K562 (cell line): Measurements from ENCODE around the gene FOXJ3. TPM values are rescaled to one million over a fixed set of nuclear protein-coding genes. Genes with fewer than 3 reads are reported as not detected.

Experiments
- CAMTA2 ChIP-seq: fragments of 250-450 bp; sonication (Bioruptor Pico); conservative IDR thresholded peaks from 2 replicates; pipeline ENCODE4 v1.5.1; 2022
- CBFB ChIP-seq: sonication (generic); formaldehyde crosslinking; IDR thresholded peaks from 2 replicates; pipeline ENCODE4 v1.4.0; 2020; ENCODE audit warnings: mild to moderate bottlenecking, missing genetic modification reagents
- CHD1 ChIP-seq: fragments of 200-600 bp; sonication (generic); IDR thresholded peaks from one replicate; pipeline ENCODE4 v1.6.1; 2012; ENCODE audit warnings: mild to moderate bottlenecking, moderate library complexity, low read length, inconsistent platforms
- GABPB2 ChIP-seq: fragments of 250-450 bp; sonication (Bioruptor Pico); conservative IDR thresholded peaks from 2 replicates; pipeline ENCODE4 v1.5.1; 2021; ENCODE audit warnings: mild to moderate bottlenecking
- HLTF ChIP-seq: fragments of 450-650 bp; IDR thresholded peaks from 2 replicates; pipeline ENCODE4 v1.6.1; 2016
- HMG20B ChIP-seq: fragments of 250-450 bp; sonication (Bioruptor Pico); IDR thresholded peaks from 2 replicates; pipeline ENCODE4 v1.5.0; 2021; ENCODE audit warnings: mild to moderate bottlenecking
- HNRNPLL ChIP-seq: fragments of 200-400 bp; formaldehyde crosslinking; IDR thresholded peaks from 2 replicates; pipeline ENCODE4 v1.6.1; 2017; ENCODE audit warnings: low read length, low read depth, mild to moderate bottlenecking; ENCODE audit not compliant: poor library complexity, severe bottlenecking
- MYNN ChIP-seq, 2 experiments: sonication (generic); formaldehyde crosslinking in 1 of 2; IDR thresholded peaks; 2 replicates each; pipeline versions ENCODE4 v1.5.0 to v1.6.1; 2016 to 2020; ENCODE audit warnings: antibody characterized with exemption in 1 of 2, missing genetic modification reagents in 1 of 2
- POLR3G ChIP-seq: IDR thresholded peaks from 2 replicates; pipeline ENCODE4 v1.6.1; 2011; ENCODE audit not compliant: insufficient read length, insufficient replicate concordance; ENCODE audit errors: extremely low read depth
- RBM22 ChIP-seq: fragments of 200-400 bp; formaldehyde crosslinking; IDR thresholded peaks from 2 replicates; pipeline ENCODE4 v1.6.1; 2018; ENCODE audit warnings: low read length, low read depth; ENCODE audit not compliant: poor library complexity, severe bottlenecking
- SIN3B ChIP-seq: fragments of 450-650 bp; IDR thresholded peaks from 2 replicates; pipeline ENCODE4 v1.6.1; 2017; ENCODE audit warnings: low read depth, mild to moderate bottlenecking, moderate library complexity
- SMARCA4 ChIP-seq: fragments of 450-650 bp; IDR thresholded peaks from 2 replicates; pipeline ENCODE4 v1.6.1; 2016
- ZFP30 ChIP-seq: fragments of 250-450 bp; sonication (Bioruptor Pico); IDR thresholded peaks from 2 replicates; pipeline ENCODE4 v1.8.0; 2022; ENCODE audit warnings: moderate library complexity, mild to moderate bottlenecking, inconsistent platforms, borderline replicate concordance
- ZNF232 ChIP-seq: sonication (generic); formaldehyde crosslinking; IDR thresholded peaks from 2 replicates; pipeline ENCODE4 v1.8.0; 2022; ENCODE audit warnings: mild to moderate bottlenecking, missing genetic modification reagents
- ZNF354B ChIP-seq: fragments of 250-450 bp; sonication (Bioruptor Pico); IDR thresholded peaks from 2 replicates; pipeline ENCODE4 v1.4.0; 2020
- ZNF583 ChIP-seq: fragments of 250-450 bp; sonication (Bioruptor Pico); IDR thresholded peaks from 2 replicates; pipeline ENCODE4 v1.4.0; 2020
- ZNF589 ChIP-seq: fragments of 200-800 bp; sonication (Bioruptor generic); IDR thresholded peaks from 2 replicates; pipeline ENCODE4 v1.6.1; 2016; ENCODE audit warnings: low read depth, missing genetic modification characterization, missing compliant biosample characterization
- polyA plus RNA-seq, 8 experiments: library from polyadenylated mRNA; depleted of rRNA in 4 of 8; stranded (reverse) in 5 of 8; unstranded in 3 of 8; fragments of >200 nt; fragmentation: Nextera tagmentation in 2 of 8; fragmentation: Illumina TruSeq in 1 of 8; extraction: Ambion mirVana in 2 of 8; extraction: Trizol in 1 of 8; gene quantifications; 2 replicates each; pipeline versions ENCODE4 v1.2.1 to v1.2.3, GENCODE V29; 2011 to 2014; ENCODE audit warnings: inconsistent platforms in 1 of 8, missing spikeins in 1 of 8
- total RNA-seq, 7 experiments: library from RNA; depleted of rRNA in 6 of 7; stranded (reverse); fragments of >200 nt in 6 of 7; fragmentation: Illumina TruSeq in 2 of 7; extraction: Trizol in 2 of 7; gene quantifications; 2 replicates each; pipeline versions ENCODE4 v1.2.1 to v1.2.3, GENCODE V29; 2011 to 2021; ENCODE audit warnings: low replicate concordance in 1 of 7
- TF ChIP-seq, protein P1 (sequence below): fragments of 250-450 bp; sonication (Bioruptor Pico); IDR thresholded peaks from 2 replicates; pipeline ENCODE4 v1.9.0; 2021; ENCODE audit warnings: mild to moderate bottlenecking, inconsistent platforms
- TF ChIP-seq, protein P2 (sequence below): sonication (generic); formaldehyde crosslinking; IDR thresholded peaks from 2 replicates; pipeline ENCODE4 v1.8.0; 2023; ENCODE audit warnings: missing genetic modification reagents, mild to moderate bottlenecking, borderline replicate concordance
- TF ChIP-seq, protein P3 (sequence below), 2 experiments: fragments of 450-650 bp; conservative IDR thresholded peaks; 2 replicates each; pipeline ENCODE4 v1.6.1; 2017; ENCODE audit warnings: mild to moderate bottlenecking in 2 of 2, moderate library complexity in 2 of 2

Gene FOXJ3
- total and polyA plus RNA-seq, 9 of the 15 experiments (the other 6 are each of a cell fraction or from before 2014, with no cell fraction given), result 8.7 to 35.3 (median 23.4) TPM

DNA sequence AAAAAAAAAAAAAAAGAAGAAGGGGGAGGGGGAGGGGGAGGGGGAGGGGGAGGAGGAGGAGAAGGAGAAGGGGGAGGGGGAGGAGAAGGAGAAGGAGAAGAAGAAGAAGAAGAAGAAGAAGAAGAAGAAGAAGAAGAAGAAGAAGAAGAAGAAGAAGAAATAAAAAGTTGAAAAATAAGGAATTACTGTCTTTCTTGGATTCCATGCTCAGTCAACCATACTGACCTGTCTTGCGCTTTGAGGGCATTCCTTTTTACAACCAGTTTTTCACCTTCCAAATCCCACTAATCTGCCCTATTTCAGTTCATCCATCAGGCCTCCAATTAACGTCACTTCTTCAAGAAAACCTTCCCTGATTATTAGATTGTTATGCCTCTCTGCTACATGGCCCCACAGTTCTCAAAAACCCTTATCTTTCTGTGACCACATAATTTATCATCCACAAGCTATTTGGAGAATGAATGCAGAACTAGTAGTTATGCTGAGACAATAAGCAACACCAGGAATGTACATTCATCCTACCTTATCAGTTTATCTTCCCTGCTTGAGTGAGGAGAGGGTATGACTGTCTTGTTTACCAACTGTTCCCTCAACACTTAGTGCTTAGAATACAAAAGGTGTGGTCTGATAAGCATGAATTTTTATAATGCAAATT lies 113.0 kb downstream of the FOXJ3 start (continued):
- TF ChIP-seq ZFP30 (no peak), HMG20B (CRISPR knock-in tag) (no peak), RBM22 (no peak), ZNF589 (CRISPR knock-in tag) (no peak), ZNF232 (no peak), HNRNPLL (no peak), SIN3B (no peak), CBFB (no peak), ZNF354B (CRISPR knock-in tag) (no peak), POLR3G (no peak), MYNN (IDR thresholded peaks at IDR 0.05) (no peak), MYNN (CRISPR knock-in tag; IDR thresholded peaks at IDR 0.05) (no peak), CAMTA2 (CRISPR knock-in tag) (no peak), SMARCA4 (peak; percentile 73), HLTF (no peak), CHD1 (no peak), ZNF583 (CRISPR knock-in tag) (no peak), GABPB2 (CRISPR knock-in tag) (no peak)
- TF ChIP-seq, protein P1, sequence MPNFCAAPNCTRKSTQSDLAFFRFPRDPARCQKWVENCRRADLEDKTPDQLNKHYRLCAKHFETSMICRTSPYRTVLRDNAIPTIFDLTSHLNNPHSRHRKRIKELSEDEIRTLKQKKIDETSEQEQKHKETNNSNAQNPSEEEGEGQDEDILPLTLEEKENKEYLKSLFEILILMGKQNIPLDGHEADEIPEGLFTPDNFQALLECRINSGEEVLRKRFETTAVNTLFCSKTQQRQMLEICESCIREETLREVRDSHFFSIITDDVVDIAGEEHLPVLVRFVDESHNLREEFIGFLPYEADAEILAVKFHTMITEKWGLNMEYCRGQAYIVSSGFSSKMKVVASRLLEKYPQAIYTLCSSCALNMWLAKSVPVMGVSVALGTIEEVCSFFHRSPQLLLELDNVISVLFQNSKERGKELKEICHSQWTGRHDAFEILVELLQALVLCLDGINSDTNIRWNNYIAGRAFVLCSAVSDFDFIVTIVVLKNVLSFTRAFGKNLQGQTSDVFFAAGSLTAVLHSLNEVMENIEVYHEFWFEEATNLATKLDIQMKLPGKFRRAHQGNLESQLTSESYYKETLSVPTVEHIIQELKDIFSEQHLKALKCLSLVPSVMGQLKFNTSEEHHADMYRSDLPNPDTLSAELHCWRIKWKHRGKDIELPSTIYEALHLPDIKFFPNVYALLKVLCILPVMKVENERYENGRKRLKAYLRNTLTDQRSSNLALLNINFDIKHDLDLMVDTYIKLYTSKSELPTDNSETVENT, result no peak
- TF ChIP-seq, protein P2, sequence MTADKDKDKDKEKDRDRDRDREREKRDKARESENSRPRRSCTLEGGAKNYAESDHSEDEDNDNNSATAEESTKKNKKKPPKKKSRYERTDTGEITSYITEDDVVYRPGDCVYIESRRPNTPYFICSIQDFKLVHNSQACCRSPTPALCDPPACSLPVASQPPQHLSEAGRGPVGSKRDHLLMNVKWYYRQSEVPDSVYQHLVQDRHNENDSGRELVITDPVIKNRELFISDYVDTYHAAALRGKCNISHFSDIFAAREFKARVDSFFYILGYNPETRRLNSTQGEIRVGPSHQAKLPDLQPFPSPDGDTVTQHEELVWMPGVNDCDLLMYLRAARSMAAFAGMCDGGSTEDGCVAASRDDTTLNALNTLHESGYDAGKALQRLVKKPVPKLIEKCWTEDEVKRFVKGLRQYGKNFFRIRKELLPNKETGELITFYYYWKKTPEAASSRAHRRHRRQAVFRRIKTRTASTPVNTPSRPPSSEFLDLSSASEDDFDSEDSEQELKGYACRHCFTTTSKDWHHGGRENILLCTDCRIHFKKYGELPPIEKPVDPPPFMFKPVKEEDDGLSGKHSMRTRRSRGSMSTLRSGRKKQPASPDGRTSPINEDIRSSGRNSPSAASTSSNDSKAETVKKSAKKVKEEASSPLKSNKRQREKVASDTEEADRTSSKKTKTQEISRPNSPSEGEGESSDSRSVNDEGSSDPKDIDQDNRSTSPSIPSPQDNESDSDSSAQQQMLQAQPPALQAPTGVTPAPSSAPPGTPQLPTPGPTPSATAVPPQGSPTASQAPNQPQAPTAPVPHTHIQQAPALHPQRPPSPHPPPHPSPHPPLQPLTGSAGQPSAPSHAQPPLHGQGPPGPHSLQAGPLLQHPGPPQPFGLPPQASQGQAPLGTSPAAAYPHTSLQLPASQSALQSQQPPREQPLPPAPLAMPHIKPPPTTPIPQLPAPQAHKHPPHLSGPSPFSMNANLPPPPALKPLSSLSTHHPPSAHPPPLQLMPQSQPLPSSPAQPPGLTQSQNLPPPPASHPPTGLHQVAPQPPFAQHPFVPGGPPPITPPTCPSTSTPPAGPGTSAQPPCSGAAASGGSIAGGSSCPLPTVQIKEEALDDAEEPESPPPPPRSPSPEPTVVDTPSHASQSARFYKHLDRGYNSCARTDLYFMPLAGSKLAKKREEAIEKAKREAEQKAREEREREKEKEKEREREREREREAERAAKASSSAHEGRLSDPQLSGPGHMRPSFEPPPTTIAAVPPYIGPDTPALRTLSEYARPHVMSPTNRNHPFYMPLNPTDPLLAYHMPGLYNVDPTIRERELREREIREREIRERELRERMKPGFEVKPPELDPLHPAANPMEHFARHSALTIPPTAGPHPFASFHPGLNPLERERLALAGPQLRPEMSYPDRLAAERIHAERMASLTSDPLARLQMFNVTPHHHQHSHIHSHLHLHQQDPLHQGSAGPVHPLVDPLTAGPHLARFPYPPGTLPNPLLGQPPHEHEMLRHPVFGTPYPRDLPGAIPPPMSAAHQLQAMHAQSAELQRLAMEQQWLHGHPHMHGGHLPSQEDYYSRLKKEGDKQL, result no peak
- TF ChIP-seq, protein P3, sequence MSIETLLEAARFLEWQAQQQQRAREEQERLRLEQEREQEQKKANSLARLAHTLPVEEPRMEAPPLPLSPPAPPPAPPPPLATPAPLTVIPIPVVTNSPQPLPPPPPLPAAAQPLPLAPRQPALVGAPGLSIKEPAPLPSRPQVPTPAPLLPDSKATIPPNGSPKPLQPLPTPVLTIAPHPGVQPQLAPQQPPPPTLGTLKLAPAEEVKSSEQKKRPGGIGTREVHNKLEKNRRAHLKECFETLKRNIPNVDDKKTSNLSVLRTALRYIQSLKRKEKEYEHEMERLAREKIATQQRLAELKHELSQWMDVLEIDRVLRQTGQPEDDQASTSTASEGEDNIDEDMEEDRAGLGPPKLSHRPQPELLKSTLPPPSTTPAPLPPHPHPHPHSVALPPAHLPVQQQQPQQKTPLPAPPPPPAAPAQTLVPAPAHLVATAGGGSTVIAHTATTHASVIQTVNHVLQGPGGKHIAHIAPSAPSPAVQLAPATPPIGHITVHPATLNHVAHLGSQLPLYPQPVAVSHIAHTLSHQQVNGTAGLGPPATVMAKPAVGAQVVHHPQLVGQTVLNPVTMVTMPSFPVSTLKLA (conservative IDR thresholded peaks at IDR 0.05), result 0 out of 4 replicates have a peak, but pooled peaks of 1 of the 2 experiments have one; percentile 26
